Inferior parietal cortex (tissue), 1 donor: Measurements from ENCODE around the gene FBP1.
"Not testable (repeated sequence)": the region's sequence is repeated elsewhere in the genome, so short reads cannot be mapped to it uniquely, and the experiment has no call there.

Source experiments
- DNase-seq: peaks from one replicate; pipeline ENCODE4 v3.0.0-alpha.2; 2016; ENCODE audit errors: extremely low spot score

Gene FBP1

DNA sequence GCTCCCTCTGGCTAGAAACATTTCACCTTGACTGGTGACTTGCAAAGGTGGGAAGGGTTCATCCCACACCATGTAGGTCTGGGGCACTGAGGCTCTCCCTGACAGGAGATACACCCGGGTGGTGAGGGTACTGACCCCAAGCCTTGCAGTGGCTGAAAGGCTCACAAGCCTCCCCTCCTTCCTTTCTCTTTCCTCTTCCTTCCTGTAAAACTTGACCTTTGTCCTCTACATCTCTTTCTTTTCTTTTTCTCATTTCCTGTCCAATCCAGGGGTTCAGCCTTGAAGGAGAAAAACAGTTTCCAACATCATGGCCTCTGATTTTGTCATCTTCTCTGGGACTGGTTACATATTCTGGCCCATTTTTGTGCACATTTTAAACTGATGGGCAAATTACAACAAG, 62.3 kb downstream of the FBP1 start:
- DNase-seq, result no peak

DNA sequence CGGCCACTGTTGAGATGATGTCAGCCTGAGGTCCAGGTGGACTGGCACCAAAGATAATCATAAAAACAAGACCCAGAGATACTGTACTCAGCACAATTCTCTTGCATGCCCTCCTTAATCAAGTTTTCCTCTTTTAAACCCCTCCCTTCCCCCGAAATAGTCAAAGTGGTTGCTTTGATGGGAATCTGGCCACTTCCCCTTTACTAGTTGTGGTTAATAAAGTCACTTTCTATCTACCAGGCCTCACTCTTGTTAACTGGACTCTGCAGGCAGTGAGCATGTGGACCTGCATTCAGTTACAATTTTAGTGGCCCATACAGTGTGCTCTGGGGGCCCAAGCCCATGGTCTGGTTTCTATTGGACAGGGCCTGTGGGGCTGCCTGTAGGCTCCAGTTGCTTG, 63.2 kb downstream of the FBP1 start:
- no peak for DNase-seq

DNA sequence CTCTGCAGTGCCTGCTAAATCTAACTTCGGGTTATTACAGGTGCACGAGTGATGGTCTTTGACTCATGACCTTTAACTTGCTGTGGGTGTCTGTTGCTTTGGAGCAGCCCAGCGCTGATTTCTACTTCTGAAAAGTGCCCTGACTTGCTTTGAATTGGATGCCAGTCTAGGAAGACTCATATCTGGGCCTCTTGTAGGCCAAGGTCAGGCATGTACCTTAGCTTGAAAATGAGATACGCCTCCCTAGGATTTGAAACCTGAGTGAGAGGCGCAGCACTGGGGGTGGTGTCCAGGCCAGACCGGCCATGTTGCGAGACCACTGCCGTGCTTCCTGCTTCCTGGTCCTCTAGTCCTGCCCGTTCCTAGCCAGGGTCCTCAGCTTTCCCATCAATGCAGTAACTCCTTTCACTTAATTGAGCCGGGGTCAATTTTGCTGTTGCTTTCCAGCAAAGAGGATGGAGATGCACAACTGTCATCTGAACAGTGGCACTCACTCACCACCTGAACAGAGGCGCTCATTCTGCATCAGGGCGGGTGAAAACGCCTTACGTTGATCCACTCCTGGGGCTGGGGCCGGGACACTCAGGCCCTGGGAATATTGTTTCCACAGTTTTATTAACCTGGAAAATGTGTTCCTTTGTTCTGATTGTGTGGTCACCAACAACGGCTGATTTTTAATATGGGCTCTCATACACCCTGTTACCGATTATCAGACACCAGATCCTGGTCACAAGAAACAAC, 70.2 kb downstream of the FBP1 start:
- DNase-seq, result no peak

DNA sequence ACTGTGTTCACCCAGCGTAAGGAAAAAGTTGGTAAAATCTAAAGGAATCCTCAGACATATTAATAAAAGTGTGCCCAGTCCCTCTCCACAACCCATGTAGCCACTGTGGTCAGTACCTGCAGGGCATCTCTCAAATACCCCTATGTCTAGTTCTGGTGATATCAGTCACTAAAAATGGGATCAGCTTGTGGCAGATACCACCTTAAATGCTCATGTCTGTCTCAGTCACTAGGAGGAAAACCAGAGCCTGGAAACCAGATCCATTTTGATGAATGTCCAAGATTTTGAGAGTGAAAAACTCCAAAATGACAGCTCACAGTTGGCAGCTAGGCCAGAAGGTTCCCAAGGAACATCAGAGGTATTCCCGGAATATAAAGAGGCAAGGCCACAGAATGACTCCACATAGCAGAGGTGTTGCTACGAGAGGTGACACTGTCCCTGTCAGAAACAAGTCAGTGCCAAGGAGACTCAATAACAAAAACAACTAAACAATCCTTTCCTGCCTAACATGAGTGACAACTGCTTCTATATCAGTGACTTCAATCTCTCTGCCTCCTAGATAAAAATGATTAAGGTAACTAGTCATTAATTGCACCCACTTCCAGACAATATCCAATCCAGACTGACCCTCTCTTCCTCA, 70.9 kb downstream of the FBP1 start:
- DNase-seq, result no peak

DNA sequence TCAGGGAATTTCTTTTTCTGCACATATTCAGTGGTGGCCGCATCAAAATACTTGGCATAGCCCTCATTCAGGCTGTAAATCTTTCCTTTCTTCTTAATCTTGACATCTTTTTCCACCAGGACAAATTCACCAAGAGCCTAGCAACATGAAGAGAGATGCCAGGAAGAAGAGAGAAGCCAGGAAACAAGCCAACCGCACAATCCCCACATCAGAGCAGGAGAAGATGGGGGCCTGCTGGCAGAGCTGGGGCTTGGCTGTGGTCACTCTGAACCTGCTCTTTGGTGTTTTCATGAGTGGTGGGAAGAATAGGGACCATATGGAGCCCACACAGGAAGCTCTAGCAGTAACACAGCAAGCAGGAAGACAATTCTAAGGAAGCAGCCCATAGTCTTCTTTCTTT, 72.0 kb downstream of the FBP1 start:
- DNase-seq, result no peak

DNA sequence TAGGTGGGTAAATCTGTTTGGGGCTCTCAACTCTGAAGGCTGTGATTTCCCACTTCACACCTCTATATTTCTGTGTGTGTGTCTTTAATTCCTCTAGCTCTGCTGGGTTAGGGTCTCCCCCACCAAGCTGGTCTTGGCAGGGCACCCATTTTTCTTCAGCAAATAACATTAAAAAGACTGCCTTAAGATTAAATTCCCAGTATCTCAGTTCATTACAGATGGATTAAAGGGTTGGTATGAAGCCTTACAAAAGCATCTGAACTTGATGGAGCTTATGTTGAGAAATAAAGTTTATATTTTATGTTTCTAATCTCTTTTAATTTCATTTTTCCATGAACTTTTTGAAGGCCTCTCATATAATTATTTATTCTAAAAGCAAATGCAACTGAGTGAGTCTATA, 72.8 kb downstream of the FBP1 start:
- DNase-seq, result no peak

DNA sequence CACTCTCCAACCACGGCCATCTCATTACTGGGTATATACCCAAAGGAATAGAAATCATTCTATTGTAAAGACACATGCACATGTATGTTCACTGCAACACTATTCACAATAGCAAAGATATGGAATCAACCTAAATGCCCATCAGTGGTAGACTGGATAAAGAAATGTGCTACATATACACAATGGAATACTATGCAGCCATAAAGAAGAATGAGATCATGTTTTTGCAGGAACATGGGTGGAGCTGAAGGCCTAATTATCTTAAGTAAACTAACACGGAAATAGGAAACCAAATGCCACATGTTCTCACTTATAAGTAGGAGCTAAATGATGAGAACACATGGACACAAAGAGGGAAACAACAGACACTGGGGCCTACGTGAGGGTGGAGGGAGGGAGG, 75.0 kb downstream of the FBP1 start:
- DNase-seq, result not testable (repeated sequence)

DNA sequence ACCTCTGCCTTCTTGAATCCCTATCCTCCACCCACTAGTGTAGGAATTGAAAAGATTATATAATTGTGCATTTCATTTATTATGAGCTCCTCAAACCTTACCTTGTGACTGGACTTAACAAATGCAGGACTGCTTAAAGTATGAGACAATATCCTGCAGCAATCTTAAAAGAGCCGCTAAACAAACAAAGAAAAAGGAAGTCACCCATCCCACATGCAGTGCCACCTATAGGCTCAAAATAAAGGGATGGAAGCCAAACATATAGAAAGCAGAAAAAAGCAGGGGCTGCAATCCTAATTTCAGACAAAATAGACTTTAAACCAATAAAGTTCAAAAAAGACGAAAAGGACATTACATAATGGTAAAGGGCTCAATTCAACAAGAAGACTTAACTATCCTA, 75.8 kb downstream of the FBP1 start:
- DNase-seq, result no peak

DNA sequence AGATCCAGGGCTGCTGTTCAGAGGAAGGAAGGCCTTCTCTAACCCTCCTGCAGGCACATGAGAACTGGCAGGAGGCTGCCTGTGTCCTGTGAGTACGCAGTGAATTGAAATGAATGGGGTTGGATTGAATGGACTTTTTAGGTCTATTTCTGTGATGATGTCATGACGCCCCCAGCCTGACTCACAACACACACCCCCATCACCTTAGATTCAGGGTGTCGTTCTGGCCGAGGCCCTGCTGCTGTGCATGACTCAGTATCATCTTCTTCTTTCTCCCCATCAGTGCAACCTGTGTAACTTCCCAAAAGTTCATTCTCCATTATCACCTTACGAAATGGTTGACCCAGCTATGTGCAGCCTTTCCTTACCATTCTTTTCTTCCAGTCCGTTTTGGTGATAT, 79.1 kb downstream of the FBP1 start:
- DNase-seq, result no peak

DNA sequence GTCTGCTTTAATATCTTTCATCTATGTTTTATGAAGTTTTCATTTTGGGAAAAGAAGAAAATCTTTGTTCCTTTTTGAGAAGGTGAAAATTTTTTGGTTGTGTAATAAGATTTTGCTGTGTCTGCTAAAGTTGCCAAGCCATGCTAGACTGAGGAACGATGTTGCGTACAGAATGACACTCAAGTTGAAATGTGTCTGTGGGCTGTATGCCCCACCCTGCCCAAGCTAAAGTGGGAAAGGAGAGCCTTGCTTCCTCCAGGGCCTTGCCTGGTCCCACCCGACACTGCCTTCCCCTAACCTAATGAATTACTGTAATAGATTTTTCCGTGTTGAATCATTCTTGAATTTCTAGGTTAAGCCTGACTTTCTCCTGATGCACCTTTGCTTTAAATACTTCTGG, 81.9 kb downstream of the FBP1 start:
- DNase-seq, result no peak

DNA sequence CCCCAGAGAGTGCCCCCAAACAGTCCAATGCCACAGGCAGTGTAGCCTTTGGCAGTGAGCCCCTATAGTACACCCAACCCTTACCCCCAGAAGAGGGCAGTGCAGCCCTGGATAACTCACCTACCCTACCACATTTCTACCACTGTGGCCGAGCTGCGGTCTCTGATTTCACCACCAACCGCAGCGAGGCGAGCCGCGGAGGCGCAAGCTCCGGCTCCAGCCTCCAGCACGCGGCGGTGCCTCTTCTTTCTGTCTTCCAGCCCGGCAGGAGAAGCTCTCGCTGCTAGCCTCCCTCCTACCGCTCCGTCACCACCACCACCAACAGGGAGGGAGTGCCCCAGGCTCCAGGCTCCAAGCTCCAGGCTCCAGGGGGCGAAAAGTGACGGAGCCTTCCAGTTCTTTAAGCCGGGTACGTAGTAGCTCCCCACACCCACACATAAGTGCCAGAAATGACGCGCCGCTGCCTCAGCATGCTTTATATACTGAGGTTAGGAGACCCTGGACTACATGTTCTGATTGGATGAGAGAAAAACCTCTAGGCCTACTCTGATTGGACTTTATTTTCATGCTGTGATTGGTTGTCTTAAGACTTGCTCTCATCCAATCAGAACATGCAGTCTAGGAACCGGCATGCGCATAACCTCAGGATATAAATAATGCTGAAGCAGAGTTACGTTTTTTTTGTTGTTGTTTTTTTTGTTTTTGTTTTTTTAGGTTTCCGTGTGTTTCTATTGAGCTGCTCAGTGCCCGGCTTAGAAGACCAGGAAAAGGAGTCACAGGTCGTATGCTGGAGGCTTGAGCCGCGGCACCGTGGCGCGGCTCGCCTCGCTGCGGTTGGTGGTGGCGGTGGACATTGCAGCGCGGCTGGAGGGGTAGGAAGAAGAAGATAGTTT, 84.6 kb downstream of the FBP1 start, which contains the start of gene PCAT7:
PCAT7 (plus strand) TSS at position 645 of the 893 bp plus-strand sequence.
- peak; percentile 11 for DNase-seq

DNA sequence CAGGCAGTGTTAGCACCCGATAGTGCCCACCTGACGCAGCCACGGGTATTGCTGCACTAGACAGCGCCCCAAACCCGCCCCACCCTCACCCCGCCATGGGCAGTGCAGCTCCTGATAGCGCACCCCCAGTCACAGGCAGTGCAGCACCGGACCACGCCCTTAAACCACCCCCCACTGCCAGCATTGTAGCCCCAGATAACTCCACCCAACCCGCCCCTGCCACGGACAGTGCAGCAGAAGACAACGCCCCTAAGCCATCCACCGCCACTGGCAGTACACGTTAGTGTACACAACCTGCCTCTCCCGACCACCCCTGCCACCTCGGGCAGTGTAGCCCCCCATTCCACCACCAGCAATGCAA, 85.3 kb downstream of the FBP1 start:
- no peak for DNase-seq
